Measurements from ENCODE around the gene S100A7.
A peak's percentile ranks its signal among the peaks of the same experiment; 100 is the strongest.

S100A7 gene

GRCh38 chr1:153460551-153460950, at the start of gene S100A7:
Gene S100A7, minus strand, starts transcription at chr1:153460651. Its CDS starts 1,638 bp downstream, at chr1:153459013.
- H3K4me3 ChIP-seq (ENCODE audit: low read depth, low read length): no peak within 1 kb of the TSS
- no peak for TF ChIP-seq CTCF (IDR thresholded peaks at IDR 0.05; ENCODE audit: low read depth, low read length)

- no peak overlapping the region for H3K4me3 ChIP-seq (ENCODE audit: low read depth, low read length)
- TF ChIP-seq CTCF (IDR thresholded peaks at IDR 0.05; ENCODE audit: low read depth, low read length): peak; percentile 58
Measured at GRCh38 chr1:153509729-153510354, 49.4 kb upstream of the S100A7 start.

GRCh38 chr1:153509036-153509435, 48.6 kb upstream of the S100A7 start:
- no peak overlapping the region for H3K4me3 ChIP-seq (ENCODE audit: low read depth, low read length)
- no peak for TF ChIP-seq CTCF (IDR thresholded peaks at IDR 0.05; ENCODE audit: low read depth, low read length)

DNA sequence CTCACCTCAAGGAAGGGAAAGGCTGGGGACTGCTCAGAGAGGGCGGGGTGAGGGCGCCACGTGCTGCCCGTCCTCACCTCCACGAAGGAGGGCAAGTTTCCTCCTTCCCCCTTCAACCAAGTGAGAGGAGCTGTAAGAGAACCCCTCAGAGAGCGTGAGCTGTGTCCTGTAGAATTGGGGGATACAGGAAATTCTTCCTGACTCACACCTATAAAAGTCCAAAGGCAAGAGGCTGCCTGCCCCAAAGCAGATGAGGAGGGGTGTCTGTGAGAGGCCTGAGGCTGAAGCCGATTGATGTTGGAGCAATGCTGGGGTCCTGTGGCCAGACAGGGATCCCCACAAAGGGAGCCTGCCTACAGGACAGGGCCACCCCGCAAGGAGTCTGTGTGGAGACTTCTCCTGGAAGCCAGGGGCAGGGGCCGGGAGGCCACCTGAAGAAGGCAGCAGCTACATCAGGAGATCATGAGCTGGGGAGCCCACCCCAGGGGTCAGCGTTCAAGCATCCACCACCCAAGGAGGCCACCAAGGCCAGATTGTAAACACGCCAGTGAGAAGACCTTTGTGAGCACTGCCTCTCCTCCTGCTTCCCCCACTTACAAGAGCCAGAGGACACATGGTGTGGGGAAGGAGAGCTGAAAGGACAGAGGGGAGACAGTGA, 47.6 kb upstream of the S100A7 start:
- no peak overlapping the region for H3K4me3 ChIP-seq (ENCODE audit: low read depth, low read length)
- no peak for TF ChIP-seq CTCF (IDR thresholded peaks at IDR 0.05; ENCODE audit: low read depth, low read length)

DNA sequence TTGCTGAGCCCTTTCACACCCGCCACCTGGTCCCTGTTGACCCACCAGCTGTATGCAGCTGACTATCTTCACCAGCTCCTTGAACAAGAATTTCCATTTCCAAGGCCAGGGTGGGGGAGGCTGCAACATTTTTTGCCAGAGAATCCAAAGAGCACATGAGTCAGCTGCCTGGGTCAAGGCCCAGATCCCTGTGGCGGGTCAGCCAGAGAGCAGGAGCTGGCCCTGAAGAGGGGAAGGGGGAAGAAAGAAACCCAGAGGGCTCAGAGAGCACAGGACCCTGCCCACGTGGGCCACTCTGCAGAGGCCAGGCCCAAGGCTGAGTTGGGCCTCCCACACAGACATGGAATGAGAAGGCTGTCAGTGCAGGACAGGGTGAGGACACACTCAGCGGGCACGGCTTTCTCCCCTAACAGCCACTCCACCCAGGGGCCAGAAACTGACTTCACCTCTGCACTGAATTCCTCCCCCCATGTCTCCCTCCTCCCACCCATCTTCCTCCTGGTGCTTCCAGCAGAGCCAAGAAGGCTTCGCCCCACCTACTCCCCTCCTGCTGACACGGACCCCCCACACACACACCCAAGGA, 46.5 kb upstream of the S100A7 start:
- no peak overlapping the region for H3K4me3 ChIP-seq (ENCODE audit: low read depth, low read length)
- no peak for TF ChIP-seq CTCF (IDR thresholded peaks at IDR 0.05; ENCODE audit: low read depth, low read length)

DNA sequence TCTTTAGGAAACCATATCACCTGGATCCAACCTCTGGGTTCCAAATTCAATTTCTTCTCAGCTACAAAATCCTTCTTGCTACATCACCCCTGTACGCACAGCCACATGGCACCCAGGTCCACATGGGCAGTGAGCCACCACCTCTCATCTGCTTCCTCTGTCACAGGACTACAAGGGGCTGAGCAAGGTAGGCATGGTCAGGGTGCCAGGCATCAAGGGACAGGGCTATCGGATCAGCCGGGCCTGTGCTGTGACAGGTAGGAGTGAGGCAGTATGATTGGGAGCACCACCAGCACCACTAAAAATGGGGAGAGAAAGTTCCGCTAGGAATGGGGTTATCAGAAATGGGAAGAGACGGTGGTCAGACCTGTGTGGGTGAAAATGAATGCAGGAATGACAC, 45.9 kb upstream of the S100A7 start:
- TF ChIP-seq CTCF (IDR thresholded peaks at IDR 0.05; ENCODE audit: low read depth, low read length): no peak
- no peak overlapping the region for H3K4me3 ChIP-seq (ENCODE audit: low read depth, low read length)

GRCh38 chr1:153505576-153505975, 45.1 kb upstream of the S100A7 start:
- H3K4me3 ChIP-seq (ENCODE audit: low read depth, low read length): no peak overlapping the region
- TF ChIP-seq CTCF (IDR thresholded peaks at IDR 0.05; ENCODE audit: low read depth, low read length): no peak
